Activated CD8-positive, alpha-beta memory T cell treated with anti-CD3 and anti-CD28 coated beads, Interleukin-2, amount 50 U/mL, for 48 hours (primary cell): ENCODE data around the gene ITPR3.

Experiments
- DNase-seq: peaks from one replicate; pipeline ENCODE4 v3.0.0-alpha.2; 2020

Gene ITPR3

GRCh38 chr6:33723371-33724085, 102.4 kb downstream of the ITPR3 start:
- no peak for DNase-seq

GRCh38 chr6:33724102-33725023, 103.2 kb downstream of the ITPR3 start:
- no peak for DNase-seq

DNA sequence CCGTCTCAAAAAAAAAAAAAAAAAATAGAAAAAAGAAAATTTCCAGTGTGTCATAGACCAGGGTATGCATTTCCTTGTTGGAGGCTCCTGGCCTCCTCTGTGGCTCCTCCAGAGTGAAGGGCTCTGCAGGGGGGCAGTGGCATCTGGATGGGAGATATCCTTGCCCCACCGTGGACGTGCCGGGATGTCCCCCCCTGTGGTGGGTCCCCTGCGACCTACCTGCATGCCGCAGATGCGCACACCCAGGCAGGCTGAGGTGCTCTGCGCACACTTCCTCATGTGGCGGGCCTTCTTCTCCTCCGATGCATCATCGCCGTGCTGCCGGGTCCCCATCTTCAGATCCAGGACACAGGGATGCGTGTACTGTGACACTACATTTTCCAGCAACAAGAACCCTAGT, 104.1 kb downstream of the ITPR3 start:
- DNase-seq: no peak

- DNase-seq: no peak
These were observed 105.0 kb downstream of the ITPR3 start for GRCh38 chr6:33725891-33726673.

DNA sequence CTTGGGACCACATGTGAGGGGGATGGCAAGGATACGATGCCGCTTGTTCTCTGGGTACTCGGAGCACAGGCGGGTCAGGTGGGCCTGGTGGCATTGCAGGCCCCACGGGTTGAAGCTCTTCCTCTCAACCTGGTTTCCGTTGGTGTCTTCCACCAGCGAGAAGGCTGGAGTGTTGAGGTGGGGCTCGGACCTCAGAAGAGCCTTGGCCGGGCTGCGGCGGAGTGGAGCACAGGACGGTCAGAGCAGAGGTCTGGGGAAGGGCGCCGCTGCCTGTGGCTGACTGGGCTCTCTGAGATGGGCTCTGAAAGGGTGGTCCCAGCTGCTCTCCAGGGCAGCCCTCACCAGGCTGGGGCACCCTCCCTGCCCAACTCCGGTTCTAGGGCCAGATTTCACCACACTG, 105.6 kb downstream of the ITPR3 start:
- no peak for DNase-seq

GRCh38 chr6:33727126-33727525, 106.0 kb downstream of the ITPR3 start:
- no peak for DNase-seq

DNA sequence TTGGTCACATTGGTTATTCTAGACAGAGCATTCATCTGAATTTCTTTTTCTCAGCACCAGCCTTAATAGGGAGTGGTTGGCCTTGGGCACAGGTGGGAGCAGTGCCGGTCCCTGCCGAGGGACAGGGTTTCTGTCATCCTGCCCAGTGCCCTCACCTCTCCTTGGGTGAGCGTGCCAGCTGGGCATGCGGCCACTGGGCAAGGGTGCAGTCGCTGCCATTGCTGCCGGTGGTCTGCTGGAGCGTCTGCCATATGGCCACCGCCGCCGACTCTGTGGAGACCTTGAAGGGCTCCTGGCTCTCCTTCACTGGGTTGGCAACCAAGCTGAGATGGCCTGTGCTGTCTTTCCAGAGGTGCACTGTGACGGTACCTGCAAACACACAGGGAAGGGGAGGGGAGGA, 106.8 kb downstream of the ITPR3 start:
- no peak for DNase-seq

DNA sequence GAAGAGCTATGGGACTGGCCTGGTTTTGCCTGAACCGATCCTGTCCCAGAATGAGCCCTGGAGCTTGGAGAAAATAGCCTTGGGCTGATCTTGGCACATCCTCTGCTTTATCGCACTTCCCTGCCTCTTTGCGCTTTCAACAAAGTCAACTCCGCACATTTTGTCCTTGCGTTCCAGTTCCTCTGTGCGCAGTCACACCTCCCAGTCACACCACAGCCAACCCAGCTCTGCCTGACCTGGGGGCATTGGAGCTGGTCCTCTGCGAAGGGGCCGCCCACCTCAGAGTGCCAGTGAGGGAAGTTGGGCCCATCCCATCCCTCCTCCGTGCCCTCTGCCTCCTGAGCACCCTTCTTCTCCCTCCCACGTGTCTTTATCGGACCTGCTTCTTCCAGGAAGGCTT, 107.3 kb downstream of the ITPR3 start:
- no peak for DNase-seq

- no peak for DNase-seq
These were observed 107.9 kb downstream of the ITPR3 start for GRCh38 chr6:33729059-33729458.

- DNase-seq: no peak
These were observed 109.5 kb downstream of the ITPR3 start for GRCh38 chr6:33730611-33731010.

DNA sequence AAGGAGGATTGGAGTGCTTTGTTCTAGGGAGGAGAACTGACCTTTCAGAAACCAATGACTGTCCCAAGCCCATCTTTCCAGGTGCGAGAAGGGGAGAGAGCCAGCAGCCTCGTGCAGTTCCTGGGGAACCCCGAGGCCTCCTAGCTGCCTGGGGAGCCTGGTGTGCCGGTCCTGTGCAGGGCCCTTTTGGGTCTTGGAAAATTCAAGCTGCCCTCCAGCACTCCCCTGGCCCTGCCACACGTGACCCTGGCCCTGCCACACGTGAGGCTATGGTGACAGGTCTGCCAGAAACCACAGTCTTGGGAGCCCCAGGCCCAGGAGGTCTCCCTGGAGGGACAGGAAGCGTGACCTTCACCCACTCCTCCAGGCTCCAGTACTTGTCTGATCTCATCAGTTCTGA, 109.9 kb downstream of the ITPR3 start:
- DNase-seq: no peak

GRCh38 chr6:33731751-33732282, 110.7 kb downstream of the ITPR3 start:
- no peak for DNase-seq

DNA sequence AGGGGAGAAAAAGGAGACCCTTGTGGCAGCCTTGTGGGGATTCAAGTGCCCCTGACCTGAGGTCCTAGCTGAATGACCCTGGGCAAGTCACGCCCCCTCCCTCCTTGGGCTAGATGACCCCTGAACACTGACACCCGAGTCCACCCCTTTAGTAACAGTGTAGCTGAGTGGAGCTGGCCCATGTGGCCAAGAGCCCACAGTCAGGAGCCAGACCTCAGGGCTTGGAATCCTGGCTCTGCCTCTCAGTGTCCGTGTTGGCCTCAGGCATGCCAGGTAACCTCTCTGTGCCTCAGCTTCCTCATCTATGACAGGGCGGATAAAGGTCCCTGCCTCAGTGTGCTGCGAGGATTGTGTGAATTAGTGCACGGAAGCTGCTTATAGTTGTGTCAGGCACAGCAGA, 111.3 kb downstream of the ITPR3 start:
- DNase-seq: no peak

GRCh38 chr6:33732817-33733708, 111.9 kb downstream of the ITPR3 start:
- no peak for DNase-seq

GRCh38 chr6:33733709-33734007, 112.5 kb downstream of the ITPR3 start:
- DNase-seq: no peak

DNA sequence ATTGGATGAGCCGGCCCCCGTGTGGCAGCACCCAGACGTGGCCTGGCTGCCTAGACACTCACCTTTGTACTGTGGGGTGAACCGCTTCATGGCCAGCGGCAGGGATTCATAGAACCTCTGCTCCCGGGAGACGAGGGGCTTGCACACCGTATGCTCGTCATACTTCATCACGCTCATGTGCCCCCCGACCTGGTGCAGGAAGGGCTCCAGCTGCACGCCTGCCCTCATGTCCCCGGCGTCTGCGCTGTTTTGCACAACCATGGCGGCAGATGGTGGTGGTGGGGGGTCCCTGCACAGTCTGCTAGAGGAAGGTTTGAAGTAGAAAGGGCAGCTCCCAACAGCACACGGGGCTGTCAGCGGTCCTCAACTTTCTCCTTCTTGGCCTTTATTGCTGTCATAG, 114.1 kb downstream of the ITPR3 start:
- DNase-seq: no peak

DNA sequence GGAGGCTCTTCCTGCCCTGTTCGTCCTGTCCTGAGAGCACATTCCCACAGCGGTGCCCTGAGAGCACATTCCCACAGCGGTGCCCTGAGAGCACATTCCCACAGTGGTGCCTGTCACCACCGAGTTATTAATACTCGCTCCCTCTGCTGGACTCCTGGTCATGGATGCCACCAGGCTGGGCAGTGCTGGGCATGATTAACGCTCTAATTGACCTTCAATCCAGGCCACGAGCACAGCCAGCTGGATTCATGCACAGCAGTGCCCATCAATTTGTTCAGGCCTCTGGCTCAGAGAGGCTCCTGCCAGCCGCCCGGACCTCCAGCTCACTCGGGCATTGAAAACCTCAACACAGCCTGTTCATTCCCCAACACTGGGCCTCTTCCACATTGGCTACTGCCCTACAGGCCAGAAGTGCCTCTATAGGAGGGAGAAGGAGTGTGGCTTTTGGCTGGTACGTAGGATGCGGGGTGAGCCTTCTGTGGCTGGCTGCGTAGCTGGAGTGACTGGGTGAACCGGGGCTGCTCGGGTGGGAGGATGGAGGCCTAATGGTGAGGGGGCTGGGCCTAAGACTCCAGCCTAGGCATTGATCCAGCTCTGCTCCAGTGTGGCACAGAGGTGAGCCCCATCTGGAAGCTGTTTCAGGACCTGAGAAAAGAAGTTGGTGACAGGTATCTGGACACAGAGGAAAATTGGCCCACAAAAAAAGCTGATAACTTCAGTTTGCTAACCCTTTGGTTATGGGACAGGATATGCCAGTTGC, 116.3 kb downstream of the ITPR3 start:
- no peak for DNase-seq

DNA sequence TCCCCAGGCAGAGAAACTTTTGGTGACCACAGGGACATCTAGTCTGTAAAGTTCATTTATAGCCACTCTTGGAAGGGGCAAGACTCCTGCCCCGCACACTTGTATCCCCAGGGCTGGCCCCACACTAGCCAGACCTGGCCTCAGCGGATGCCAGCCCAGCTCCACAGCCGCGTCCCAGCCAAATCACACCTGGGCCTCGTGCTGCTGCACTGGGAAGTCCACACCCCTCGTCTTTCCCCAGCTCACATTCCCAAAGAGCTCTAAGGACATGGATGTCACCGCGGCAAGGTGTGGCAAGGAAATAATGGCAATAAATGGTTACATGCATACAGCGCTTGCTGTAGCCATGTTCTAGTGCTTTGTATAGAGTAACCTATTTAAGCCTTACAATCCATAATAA, 117.0 kb downstream of the ITPR3 start:
- DNase-seq: no peak

DNA sequence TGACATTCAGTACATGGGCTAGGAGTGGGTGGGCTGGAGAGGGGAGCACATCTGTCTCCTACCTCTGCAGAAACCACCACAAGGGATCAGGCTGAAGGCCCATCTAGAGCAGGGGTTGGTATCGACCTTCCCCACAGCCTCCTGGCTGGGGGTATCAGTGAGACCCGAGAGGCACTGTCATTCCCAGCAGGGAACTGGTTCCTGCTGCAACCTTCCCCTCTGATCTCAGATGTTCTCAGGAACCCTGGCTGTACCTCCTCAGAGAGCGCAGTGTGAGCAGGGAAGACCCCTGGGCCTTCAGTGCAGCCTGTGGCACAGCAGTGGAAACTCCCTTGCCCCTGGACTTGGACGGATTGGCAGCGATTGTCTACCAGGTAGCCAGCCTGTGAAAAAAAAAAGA, 117.8 kb downstream of the ITPR3 start:
- DNase-seq: no peak

DNA sequence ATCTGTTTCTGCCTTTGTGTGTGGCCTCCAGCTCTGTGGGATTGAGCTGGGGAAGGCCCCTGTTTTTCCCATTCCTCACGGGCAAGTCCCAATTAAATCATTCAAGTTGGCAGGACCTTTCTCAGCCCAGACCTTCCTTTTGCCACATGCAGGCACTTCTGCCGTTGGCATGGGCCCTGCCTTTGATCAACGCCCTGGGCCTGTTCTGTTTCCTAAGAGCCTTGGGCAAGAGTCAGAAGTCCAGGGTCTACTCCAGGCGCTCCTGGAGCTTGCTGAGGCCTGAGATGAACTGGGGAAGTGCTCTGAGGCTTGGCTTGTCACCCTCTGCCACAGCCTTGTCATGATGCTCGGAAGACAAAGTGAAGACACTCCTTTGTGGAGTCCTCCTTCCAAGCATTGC, 118.4 kb downstream of the ITPR3 start:
- no peak for DNase-seq

DNA sequence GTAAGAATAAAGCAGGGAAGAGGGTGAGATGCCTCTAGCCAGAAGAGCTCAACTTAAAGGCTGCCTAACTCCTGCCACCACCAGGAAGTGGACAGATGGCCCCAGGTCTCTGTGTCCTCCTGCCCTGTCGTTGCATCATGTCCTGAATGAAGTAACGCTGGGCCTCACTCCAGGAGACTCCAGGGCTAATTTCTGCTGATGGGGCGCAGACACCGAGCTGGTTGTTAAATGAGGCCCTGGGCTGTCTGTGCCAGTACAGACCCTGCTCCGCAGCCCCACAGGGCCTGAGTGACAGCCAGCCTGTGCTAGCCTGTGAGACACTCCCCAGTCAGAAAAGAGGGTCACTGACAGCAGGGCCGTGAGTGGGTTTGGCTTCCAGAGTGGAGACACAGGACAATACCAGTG, 119.1 kb downstream of the ITPR3 start:
- no peak for DNase-seq

GRCh38 chr6:33740794-33741193, 119.7 kb downstream of the ITPR3 start:
- no peak for DNase-seq
